HEK293 (cell line): Measurements from ENCODE around the gene RPL35A.
"Not testable (repeated sequence)": the region's sequence is repeated elsewhere in the genome, so short reads cannot be mapped to it uniquely, and the experiment has no call there.

Source experiments
- CTCF ChIA-PET: fragments of 350-600 bp; formaldehyde crosslinking; extraction: SDS; loops from one replicate; lab custom pipeline; 2021; ENCODE audit warnings: antibody characterized with exemption; lab: Yijun Ruan, JAX
- POLR2A ChIA-PET: fragments of 300-600 bp; formaldehyde crosslinking; extraction: SDS; loops from one replicate; lab custom pipeline; 2020; ENCODE audit warnings: antibody characterized with exemption, inconsistent platforms; lab: Yijun Ruan, JAX
- H3K27ac ChIP-seq: fragments of 200-500 bp; sonication (Bioruptor generic); 2 replicates; pipeline ENCODE4 v1.5.1; 2014; ENCODE audit warnings: low read depth, low read length, control low read depth, inconsistent platforms; ENCODE audit errors: extremely low read depth
- H3K36me3 ChIP-seq, 2 experiments: fragments of 200-500 bp in 1 of 2; sonication (Bioruptor generic) in 1 of 2; 1 replicate in 1 of 2; 2 replicates in 1 of 2; pipeline ENCODE4 v1.5.1; 2014 to 2017; ENCODE audit warnings: inconsistent platforms in 2 of 2, low read length in 2 of 2; ENCODE audit not compliant: control insufficient read depth in 2 of 2, insufficient read depth in 1 of 2
- H3K4me1 ChIP-seq: fragments of 200-500 bp; sonication (Bioruptor generic); 2 replicates; pipeline ENCODE4 v1.5.1; 2014; ENCODE audit warnings: mild to moderate bottlenecking, low read length, inconsistent platforms; ENCODE audit not compliant: control insufficient read depth, insufficient read depth
- H3K4me3 ChIP-seq: 2 replicates; pipeline ENCODE4 v1.5.1; 2011; ENCODE audit warnings: low read depth, mild to moderate bottlenecking, control low read depth, low read length, moderate library complexity
- H3K9me3 ChIP-seq: fragments of 200-500 bp; sonication (Bioruptor generic); 2 replicates; pipeline ENCODE4 v1.5.1; 2014; ENCODE audit warnings: low read depth, low read length, inconsistent platforms; ENCODE audit not compliant: control insufficient read depth, insufficient read depth
- KLF9 ChIP-seq: fragments of 450-650 bp; formaldehyde crosslinking; IDR thresholded peaks from 2 replicates; pipeline ENCODE4 v1.5.1; 2016; ENCODE audit warnings: missing biosample characterization, missing genetic modification characterization, low read depth
- PRDM1 ChIP-seq: fragments of 450-650 bp; formaldehyde crosslinking; IDR thresholded peaks from 2 replicates; pipeline ENCODE4; 2016; ENCODE audit warnings: missing biosample characterization, missing genetic modification characterization
- TRIM28 ChIP-seq: IDR thresholded peaks from 2 replicates; pipeline ENCODE4 v1.6.1; 2011; ENCODE audit warnings: low read length, control low read depth, borderline replicate concordance
- ZBTB17 ChIP-seq: fragments of 450-650 bp; formaldehyde crosslinking; IDR thresholded peaks from 2 replicates; pipeline ENCODE4 v1.5.1; 2016; ENCODE audit warnings: missing biosample characterization, missing genetic modification characterization
- ZBTB20 ChIP-seq: fragments of 450-650 bp; formaldehyde crosslinking; IDR thresholded peaks from 2 replicates; pipeline ENCODE4 v1.5.1; 2016; ENCODE audit warnings: missing biosample characterization, missing genetic modification characterization
- ZNF114 ChIP-seq: fragments of 450-650 bp; formaldehyde crosslinking; IDR thresholded peaks from 2 replicates; pipeline ENCODE4 v1.5.0; 2017; ENCODE audit warnings: missing biosample characterization, missing genetic modification characterization
- ZNF121 ChIP-seq: fragments of 450-650 bp; formaldehyde crosslinking; IDR thresholded peaks from 2 replicates; pipeline ENCODE4 v1.5.1; 2016; ENCODE audit warnings: missing biosample characterization, missing genetic modification characterization
- ZNF146 ChIP-seq: fragments of 450-650 bp; formaldehyde crosslinking; IDR thresholded peaks from 2 replicates; pipeline ENCODE4 v1.5.1; 2016; ENCODE audit warnings: missing biosample characterization, missing genetic modification characterization
- ZNF169 ChIP-seq: fragments of 450-650 bp; formaldehyde crosslinking; IDR thresholded peaks from 2 replicates; pipeline ENCODE4 v1.5.1; 2016; ENCODE audit warnings: missing biosample characterization, missing genetic modification characterization
- ZNF223 ChIP-seq: fragments of 450-650 bp; formaldehyde crosslinking; IDR thresholded peaks from 2 replicates; pipeline ENCODE4 v1.5.1; 2016; ENCODE audit warnings: missing biosample characterization, missing genetic modification characterization
- ZNF366 ChIP-seq: fragments of 450-650 bp; formaldehyde crosslinking; conservative IDR thresholded peaks from 2 replicates; pipeline ENCODE4 v1.5.1; 2016; ENCODE audit warnings: missing biosample characterization, missing genetic modification characterization
- ZNF391 ChIP-seq: fragments of 450-650 bp; formaldehyde crosslinking; IDR thresholded peaks from 2 replicates; pipeline ENCODE4 v1.5.1; 2016; ENCODE audit warnings: low read depth, missing biosample characterization, missing genetic modification characterization, borderline replicate concordance
- ZNF660 ChIP-seq: fragments of 450-650 bp; IDR thresholded peaks from 2 replicates; pipeline ENCODE4 v1.5.1; 2018; ENCODE audit warnings: missing biosample characterization, mild to moderate bottlenecking, missing genetic modification characterization
- ZNF837 ChIP-seq: fragments of 450-650 bp; formaldehyde crosslinking; IDR thresholded peaks from 2 replicates; pipeline ENCODE4 v1.5.1; 2016; ENCODE audit warnings: missing biosample characterization, missing genetic modification characterization
- TF ChIP-seq, protein P1 (sequence below): fragments of 450-650 bp; formaldehyde crosslinking; IDR thresholded peaks from 2 replicates; pipeline ENCODE4 v1.5.1; 2017; ENCODE audit warnings: missing biosample characterization, missing genetic modification characterization
- TF ChIP-seq, protein P2 (sequence below): fragments of 450-650 bp; formaldehyde crosslinking; optimal IDR thresholded peaks from 2 replicates; pipeline ENCODE3; 2016; ENCODE audit warnings: missing biosample characterization, mild to moderate bottlenecking, missing genetic modification characterization
- TF ChIP-seq, protein P3 (sequence below): fragments of 450-650 bp; formaldehyde crosslinking; IDR thresholded peaks from 2 replicates; pipeline ENCODE4 v1.5.1; 2016; ENCODE audit warnings: missing biosample characterization, missing genetic modification characterization

RPL35A gene

DNA sequence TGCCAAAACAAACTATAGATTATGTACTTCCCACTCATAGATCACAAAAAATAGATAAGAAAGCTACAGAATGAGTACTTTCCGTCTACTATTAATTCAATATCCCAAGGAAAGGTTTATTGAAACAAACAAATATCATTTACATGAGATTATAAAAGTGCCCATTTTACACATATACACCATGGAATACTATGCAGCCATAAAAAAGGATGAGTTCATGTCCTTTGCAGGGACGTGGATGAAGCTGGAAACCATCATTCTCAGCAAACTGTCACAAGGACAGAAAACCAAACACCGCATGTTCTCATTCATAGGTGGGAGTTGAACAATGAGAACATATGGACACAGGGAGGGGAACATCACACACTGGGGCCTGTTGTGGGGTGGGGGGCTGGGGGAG lies 22.4 kb upstream of the RPL35A start:
- peaks cover 0 to 11% of the 10 kb centered on the region in 2 experiments; a peak in 2 of 3 replicates for H3K36me3 ChIP-seq
- POLR2A ChIA-PET, H3K4me1 ChIP-seq, H3K27ac ChIP-seq, H3K4me3 ChIP-seq, H3K9me3 ChIP-seq, CTCF ChIA-PET: not testable (repeated sequence)
- TF ChIP-seq ZNF146 (tag by site-specific recombination) = peak; percentile 97

DNA sequence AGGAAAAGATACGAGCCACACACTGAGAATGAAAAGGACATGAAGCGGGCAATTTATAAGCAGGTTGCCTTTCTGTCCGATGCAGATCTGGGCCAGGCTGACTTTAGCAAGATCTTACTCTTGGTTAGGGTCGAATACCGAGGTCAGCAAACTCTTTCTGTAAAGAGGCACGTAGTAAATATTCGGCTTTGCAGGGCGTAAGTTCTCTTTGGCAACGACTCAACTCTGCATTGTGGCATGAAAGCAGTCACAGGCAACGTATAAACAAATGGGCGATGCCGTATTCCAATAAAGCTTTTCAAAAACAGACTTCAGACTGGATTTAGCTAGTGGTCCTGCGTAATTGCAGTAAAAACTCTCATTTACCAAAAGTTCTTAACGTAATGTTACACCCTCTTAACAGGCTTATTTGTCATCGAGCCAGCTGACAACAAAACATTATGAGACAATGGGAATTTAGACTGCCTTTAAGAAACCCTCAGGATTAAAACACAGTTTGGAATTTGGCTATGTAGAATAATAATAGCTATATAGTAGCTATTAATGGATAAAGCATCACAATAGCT lies 13.1 kb upstream of the RPL35A start:
- Histone ChIP-seq H3K4me1 (no peaks in the 10 kb centered on the region), H3K27ac (no peak overlapping the region), H3K36me3 (no peaks in the 10 kb centered on the region), H3K9me3 (no peaks in the 10 kb centered on the region), H3K4me3 (no peak overlapping the region)
- TF ChIP-seq, protein P1, sequence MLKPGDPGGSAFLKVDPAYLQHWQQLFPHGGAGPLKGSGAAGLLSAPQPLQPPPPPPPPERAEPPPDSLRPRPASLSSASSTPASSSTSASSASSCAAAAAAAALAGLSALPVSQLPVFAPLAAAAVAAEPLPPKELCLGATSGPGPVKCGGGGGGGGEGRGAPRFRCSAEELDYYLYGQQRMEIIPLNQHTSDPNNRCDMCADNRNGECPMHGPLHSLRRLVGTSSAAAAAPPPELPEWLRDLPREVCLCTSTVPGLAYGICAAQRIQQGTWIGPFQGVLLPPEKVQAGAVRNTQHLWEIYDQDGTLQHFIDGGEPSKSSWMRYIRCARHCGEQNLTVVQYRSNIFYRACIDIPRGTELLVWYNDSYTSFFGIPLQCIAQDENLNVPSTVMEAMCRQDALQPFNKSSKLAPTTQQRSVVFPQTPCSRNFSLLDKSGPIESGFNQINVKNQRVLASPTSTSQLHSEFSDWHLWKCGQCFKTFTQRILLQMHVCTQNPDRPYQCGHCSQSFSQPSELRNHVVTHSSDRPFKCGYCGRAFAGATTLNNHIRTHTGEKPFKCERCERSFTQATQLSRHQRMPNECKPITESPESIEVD = peak; percentile 73
- TF ChIP-seq ZNF121 (tag by site-specific recombination) (no peak), ZNF169 (tag by site-specific recombination) (no peak), TRIM28 (no peak), ZBTB17 (tag by site-specific recombination) (peak; percentile 74)
- ChIA-PET POLR2A (interaction anchor here (0.6 kb wide), 1 partner anchor 16 kb away, joined by 3 read pairs; no protein-coding TSS in a partner anchor), CTCF (interaction anchor here (0.6 kb wide), 1 partner anchor 197 kb away, joined by 4 read pairs; no protein-coding TSS in a partner anchor)

DNA sequence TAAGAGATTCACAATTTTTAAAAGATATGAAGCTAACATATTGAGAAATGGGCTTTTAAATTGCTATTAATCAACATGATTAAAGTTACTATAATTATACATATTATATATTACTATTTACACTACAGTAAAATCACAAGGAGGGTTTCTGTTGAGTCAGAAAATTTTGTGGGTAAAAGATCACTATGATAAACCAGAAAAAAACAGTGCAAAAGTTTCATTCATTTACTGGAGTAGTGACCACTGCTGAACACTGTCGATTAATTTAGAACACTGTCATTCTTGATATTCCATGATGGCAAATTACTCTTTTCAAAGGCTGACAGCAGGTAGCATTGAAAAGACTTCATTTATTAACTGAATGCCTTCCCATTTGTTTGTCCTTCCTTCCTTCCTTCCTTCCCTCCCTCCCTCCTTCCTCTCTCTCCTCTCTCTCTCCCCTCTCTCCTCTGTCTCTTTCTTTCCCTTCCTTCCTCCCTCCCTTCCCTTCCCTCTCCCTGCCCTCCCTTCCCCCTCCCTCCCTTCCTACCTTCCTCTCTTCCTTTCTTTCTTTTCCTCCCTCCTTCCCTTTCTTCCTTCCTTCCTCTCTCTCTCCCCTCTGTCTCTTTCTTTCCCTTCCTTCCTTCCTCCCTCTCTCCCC lies 9.1 kb upstream of the RPL35A start:
- ChIA-PET CTCF (no interaction called here), POLR2A (no interaction called here)
- Histone ChIP-seq H3K27ac (no peak overlapping the region), H3K4me1 (no peaks in the 10 kb centered on the region), H3K36me3 (no peaks in the 10 kb centered on the region), H3K4me3 (no peak overlapping the region), H3K9me3 (no peaks in the 10 kb centered on the region)
- TF ChIP-seq ZNF366 (tag by site-specific recombination) (peak; percentile 74), ZNF223 (tag by site-specific recombination) (no peak), KLF9 (tag by site-specific recombination) (no peak), PRDM1 (peak; percentile 26; the same call in 1 of the 2 replicates), ZNF121 (tag by site-specific recombination) (no peak), ZNF660 (no peak), ZNF114 (tag by site-specific recombination) (no peak), ZNF837 (tag by site-specific recombination) (no peak), ZNF391 (no peak), ZBTB20 (tag by site-specific recombination) (no peak)
- TF ChIP-seq, protein P2, sequence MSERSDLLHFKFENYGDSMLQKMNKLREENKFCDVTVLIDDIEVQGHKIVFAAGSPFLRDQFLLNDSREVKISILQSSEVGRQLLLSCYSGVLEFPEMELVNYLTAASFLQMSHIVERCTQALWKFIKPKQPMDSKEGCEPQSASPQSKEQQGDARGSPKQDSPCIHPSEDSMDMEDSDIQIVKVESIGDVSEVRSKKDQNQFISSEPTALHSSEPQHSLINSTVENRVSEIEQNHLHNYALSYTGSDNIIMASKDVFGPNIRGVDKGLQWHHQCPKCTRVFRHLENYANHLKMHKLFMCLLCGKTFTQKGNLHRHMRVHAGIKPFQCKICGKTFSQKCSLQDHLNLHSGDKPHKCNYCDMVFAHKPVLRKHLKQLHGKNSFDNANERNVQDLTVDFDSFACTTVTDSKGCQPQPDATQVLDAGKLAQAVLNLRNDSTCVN (tag by site-specific recombination) = no peak
- TF ChIP-seq, protein P3, sequence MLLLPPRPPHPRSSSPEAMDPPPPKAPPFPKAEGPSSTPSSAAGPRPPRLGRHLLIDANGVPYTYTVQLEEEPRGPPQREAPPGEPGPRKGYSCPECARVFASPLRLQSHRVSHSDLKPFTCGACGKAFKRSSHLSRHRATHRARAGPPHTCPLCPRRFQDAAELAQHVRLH (tag by site-specific recombination) = no peak
